Iris pigment epithelial cell (primary cell): Measurements from ENCODE around the gene ALOX12.
A peak's percentile ranks its signal among the peaks of the same experiment; 100 is the strongest.

ENCODE experiments used
- DNase-seq: peaks from one replicate; pipeline ENCODE4 v3.0.0-alpha.2; 2011; ENCODE audit warnings: low read depth

The ALOX12 gene

GRCh38 chr17:7002288-7003047 is 6.6 kb downstream of the ALOX12 start:
- no peak for DNase-seq

DNA sequence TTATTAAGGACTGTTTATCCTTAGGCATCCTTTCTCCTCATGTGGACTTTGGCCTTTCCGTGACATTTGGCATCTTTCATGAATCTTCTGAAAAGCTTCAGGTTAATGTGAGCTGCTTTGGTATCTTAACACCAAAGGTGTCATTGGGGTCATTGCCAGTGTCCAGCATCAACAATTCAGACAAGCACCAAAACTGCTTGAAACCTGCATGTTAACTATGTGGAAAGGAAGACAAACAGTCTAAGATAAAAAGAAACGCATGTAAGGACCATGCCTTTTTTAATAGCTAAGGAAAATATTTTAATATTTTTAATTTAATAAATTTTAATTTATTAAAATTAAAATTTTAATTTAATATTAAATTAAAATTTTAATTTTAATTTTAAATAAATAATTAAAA is 7.9 kb downstream of the ALOX12 start:
- no peak for DNase-seq

- DNase-seq, result peak; percentile 52
These were observed 8.8 kb downstream of the ALOX12 start for GRCh38 chr17:7004398-7005253.

- no peak for DNase-seq
These were observed 9.9 kb downstream of the ALOX12 start for GRCh38 chr17:7005716-7006115.

DNA sequence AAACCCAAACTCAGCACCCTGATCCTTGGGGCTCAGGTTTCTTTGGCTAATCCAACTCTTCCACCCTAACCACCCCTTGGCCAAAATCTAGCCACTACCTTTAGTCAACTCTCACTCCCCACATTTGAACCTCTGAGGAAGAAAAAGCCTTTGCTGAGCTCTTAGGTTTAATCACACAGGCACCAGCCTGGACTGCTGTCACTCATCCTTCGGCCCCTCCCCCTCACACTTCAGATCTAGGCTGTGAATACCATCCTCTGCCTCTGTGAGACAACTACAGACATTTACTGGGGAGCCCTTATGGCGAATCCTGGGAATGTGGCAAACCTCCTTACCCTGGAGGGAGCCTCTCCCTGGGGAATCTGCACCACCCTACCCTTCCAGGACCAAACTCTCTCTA is 11.3 kb downstream of the ALOX12 start:
- no peak for DNase-seq

GRCh38 chr17:7010523-7010922 is 14.7 kb downstream of the ALOX12 start:
- no peak for DNase-seq

DNA sequence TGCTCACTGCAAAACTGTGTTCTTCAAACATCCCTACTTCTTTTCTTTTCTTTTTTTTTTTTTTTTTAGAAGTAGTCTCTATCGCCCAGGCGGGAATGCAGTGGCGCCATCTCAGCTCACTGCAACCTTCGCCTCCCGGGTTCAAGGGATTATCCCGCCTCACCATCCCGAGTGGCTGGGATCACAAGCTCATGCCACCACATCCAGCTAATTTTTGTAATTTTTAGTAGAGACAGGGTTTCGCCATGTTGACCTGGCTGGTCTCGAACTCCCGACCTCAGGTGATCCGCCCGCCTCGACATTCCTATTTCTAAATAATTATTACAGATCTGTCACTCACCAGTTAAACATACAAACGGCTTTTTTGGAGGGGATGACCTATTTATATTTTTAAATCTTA is 15.6 kb downstream of the ALOX12 start:
- no peak for DNase-seq

GRCh38 chr17:7011942-7012254 is 16.0 kb downstream of the ALOX12 start:
- no peak for DNase-seq

DNA sequence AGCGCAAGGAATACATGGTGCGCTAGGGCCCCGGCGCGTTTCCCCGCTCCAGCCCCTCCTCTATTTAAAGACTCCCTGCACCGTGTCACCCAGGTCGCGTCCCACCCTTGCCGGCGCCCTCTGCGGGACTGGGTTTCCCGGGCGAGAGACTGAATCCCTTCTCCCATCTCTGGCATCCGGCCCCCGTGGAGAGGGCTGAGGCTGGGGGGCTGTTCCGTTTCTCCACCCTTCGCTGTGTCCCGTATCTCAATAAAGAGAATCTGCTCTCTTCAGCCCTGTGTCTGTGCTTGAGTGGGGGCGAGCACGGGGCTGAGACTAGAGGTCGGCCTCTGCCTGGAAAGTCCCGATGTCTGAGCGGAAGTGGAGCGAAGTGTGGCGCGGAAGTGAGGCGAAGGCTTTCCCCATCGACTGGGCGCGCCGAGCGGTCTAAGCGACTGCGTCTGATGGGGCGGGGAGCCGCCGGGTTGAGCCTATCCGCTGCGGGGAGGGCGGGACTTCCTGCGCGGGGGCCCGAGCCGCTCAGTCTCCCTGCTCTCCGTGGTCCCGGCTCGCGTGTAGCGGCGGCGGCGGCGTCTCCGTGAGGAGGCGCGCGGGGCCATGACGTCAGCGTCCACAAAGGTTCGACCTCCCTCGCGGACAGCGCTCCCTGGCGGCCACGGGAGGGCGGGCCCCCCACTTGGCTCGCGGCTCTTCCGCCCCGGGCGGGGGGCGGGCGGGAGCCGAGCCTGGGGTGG is 18.6 kb downstream of the ALOX12 start:
- DNase-seq, result peak; percentile 98

DNA sequence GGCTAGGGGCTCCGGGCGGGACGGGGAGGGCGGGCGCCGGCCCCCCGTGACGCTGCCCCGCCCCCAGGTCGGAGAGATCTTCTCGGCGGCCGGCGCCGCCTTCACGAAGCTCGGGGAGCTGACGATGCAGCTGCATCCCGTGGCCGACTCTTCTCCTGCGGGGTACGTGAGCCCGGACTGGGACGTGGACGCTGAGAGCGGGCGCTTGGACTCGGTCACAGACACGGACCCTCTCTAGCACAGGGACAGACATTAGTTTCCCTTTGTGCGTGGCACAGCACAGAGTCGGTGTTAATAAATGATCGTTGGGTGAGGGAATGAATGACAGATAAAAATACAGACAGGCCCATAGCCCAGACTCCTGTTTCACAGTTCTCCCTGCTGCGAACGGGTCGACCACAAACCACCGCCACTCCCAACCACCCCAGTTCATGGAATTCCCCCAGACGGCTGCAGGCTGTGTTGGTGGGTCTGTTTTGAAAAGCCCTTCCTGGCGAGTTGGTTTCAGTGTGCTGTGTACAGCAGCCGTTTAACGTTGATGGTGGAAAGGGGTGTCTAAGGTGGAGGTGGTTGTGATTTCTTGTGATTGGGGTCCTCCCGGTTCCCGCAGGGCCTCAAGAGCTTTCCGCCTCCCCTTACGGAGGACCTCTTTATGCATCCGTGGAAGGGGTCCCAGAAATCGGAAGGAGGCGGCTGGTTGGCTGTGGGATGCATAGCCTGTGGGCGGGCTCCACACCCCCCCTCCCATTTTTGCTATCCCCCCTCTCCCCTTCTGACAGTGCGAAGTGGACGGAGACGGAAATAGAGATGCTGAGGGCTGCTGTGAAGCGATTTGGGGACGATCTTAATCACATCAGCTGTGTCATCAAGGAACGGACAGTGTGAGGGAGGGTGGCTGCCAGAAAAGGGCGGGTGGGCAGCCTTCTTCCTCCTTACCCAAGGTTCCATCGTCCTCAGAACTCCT is 19.4 kb downstream of the ALOX12 start:
- peak; percentile 87 for DNase-seq

- DNase-seq, result no peak
These were observed 20.6 kb downstream of the ALOX12 start for GRCh38 chr17:7016418-7016817.

GRCh38 chr17:7016886-7017826 is 21.3 kb downstream of the ALOX12 start:
- DNase-seq, result no peak

DNA sequence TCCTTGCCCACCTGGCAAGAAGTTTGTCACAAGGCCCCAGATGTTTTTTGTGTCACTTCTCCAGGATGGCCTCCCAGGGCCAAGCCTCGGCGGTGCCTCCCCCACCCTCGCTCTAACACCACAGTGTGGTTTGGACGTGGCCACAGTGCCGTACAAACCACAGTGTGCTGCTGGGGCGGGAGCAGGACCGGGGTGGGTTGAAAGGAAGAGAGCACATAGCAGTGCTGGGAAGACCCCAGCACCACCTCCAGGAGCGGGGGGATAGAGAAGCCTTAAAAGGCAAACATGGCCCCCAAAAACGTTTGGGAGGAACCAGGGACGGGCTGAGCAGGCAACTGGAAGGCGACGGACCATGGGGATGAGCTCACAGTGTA is 22.0 kb downstream of the ALOX12 start:
- no peak for DNase-seq

- DNase-seq, result no peak
These were observed 22.6 kb downstream of the ALOX12 start for GRCh38 chr17:7018331-7018964.

DNA sequence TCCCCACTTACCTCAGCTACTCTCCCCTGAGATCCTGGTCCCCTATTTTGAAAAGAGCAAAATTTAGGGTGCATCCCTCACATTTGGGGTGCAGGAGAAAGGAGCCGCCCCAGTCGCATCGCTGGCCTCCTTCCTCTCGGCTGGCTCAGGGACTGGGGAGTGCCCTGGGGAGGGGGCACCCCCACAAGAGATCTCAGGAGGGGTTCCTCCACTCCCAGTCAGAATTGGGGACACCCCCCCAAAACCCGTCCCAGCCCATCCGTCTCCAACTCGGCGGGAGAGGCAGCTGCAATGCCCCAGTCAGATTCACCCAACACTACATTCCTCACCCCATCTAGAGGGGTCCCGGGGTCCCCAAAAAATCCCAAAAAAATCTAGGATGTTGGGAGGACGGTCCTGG is 23.5 kb downstream of the ALOX12 start:
- no peak for DNase-seq

GRCh38 chr17:7019839-7020519 is 24.1 kb downstream of the ALOX12 start:
- DNase-seq, result no peak

DNA sequence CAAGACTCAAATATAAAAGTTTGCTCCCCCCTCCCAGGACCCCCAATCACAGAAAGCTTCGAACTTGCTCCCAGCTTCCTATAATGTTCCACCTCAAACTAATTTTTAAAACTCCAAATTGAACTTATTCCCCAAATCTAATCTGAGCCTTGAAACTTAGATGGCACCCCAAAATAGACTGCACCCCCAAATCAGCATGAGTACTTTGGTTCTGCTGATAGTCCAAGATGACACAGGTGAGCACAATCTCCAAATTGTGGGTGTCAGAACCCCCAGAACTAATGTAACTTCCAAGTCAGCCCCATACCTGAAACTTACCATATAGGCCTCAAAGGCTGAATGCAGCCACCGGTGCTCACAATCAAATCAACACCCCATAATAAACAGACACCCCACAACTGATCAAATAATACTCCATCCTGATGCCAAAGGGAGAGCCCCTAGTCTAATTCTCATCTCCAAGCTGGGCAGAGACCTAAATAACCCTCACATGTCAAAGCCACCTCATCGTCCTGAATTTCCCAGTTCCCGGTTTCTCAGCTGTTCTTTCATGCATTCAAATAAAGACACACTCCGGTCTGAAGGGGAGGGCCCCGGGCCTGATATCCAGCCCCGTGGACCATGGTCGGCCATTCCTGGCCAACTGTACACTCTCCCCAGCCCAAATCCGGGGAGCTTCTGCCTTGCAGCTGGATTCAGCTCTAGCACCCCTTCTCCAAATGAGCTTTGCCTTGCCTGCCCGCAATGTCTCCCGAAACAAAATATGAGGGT is 25.2 kb downstream of the ALOX12 start:
- DNase-seq, result no peak

DNA sequence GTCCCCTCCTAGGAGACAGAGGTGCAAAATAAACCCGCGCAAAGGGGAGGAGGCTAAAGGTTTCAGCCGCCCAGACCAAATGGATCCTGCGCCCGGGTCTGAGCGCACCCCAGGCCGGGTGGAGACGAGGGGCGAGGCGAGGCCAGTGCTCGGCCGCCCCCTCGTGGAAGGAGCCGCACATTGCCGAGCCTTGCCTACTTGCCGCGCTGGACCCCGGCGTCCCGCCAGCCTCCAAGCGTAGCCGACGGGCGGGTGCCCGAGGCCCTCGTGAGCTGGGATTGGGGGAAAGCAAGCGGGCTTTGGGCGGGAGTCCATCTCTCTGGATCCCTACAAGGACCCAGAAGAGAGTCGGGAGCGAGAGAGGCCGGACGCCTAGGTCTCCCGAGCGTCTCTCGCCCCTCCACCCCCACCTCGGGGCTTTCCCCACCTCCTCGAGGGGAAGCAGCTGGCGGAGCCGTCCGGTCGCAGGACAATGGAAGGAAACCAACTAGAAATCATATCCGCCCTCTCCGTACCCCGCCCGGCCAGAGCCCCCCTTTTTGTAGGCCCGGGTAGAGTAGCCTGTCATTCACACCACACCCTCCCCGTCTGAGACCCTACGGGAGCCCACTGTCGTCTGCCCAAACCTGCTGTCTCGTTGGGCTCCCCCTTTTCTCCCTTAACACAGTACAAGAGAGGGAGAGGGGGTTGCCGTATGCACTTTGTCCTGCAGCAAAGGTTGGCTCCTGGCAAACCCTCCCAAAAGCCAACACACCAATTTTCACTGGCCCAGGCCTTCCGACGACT is 26.3 kb downstream of the ALOX12 start:
- DNase-seq, result no peak
